Upper lobe of left lung (tissue), 6 donors: ENCODE results near the gene TASP1. TPM values are rescaled to one million over a fixed set of nuclear protein-coding genes. Genes with fewer than 3 reads are reported as not detected.
A peak's percentile ranks its signal among the peaks of the same experiment; 100 is the strongest.

ENCODE experiments used
- ATAC-seq, 2 donors: fragments of 200-7000 bp; cut with Tn5 transposase; one replicate each; pipeline ENCODE4 v1.9.1; 2022; ENCODE audit warnings: mild to moderate bottlenecking in 2 of 2, moderate library complexity in 2 of 2; ENCODE audit not compliant: low FRiP score in 2 of 2
- DNase-seq, 2 donors: peaks; one replicate each; pipeline ENCODE4 v3.0.0-alpha.2; 2019 to 2020
- H3K27ac ChIP-seq, 4 donors: fragments of 200-600 bp; sonication (generic); one replicate each; pipeline ENCODE4 v1.5.1; 2016 to 2019
- H3K27me3 ChIP-seq, 4 donors: fragments of 200-600 bp; sonication (generic); one replicate each; pipeline ENCODE4 v1.5.1; 2017 to 2019
- H3K36me3 ChIP-seq, 4 donors: fragments of 200-600 bp; sonication (generic); one replicate each; pipeline ENCODE4 v1.5.1; 2016 to 2019
- H3K4me1 ChIP-seq, 4 donors: fragments of 200-600 bp; sonication (generic); one replicate each; pipeline ENCODE4 v1.5.1; 2018 to 2019
- H3K4me3 ChIP-seq, 4 donors: fragments of 200-600 bp; sonication (generic); one replicate each; pipeline ENCODE4 v1.5.1; 2017 to 2019; ENCODE audit warnings: mild to moderate bottlenecking in 2 of 4, moderate library complexity in 1 of 4
- H3K9me3 ChIP-seq, 4 donors: fragments of 200-600 bp; sonication (generic); one replicate each; pipeline ENCODE4 v1.5.1; 2018 to 2019
- CTCF ChIP-seq, 6 experiments: fragments of 450-650 bp in 4 of 6; fragments of 200-600 bp in 2 of 6; sonication (generic) in 2 of 6; IDR thresholded peaks; one replicate each; pipeline ENCODE4 v1.5.1; 2016 to 2019; ENCODE audit warnings: antibody characterized with exemption in 6 of 6
- EP300 ChIP-seq, 4 donors: sonication (generic); formaldehyde crosslinking; IDR thresholded peaks; one replicate each; pipeline ENCODE4 v1.5.1; 2017; ENCODE audit warnings: antibody characterized with exemption in 4 of 4, control low read depth in 2 of 4
- POLR2A ChIP-seq, 4 donors: fragments of 450-650 bp; IDR thresholded peaks; one replicate each; pipeline ENCODE4 v1.5.1; 2016 to 2017; ENCODE audit warnings: antibody characterized with exemption in 4 of 4, mild to moderate bottlenecking in 2 of 4
- POLR2AphosphoS5 ChIP-seq, 2 donors: sonication (generic); formaldehyde crosslinking; IDR thresholded peaks; one replicate each; pipeline ENCODE4 v1.5.1; 2017; ENCODE audit warnings: antibody characterized with exemption in 2 of 2
- WGBS, 2 donors: methylation state at CpG; one replicate each; pipeline ENCODE4 v1.1.5; 2017 to 2018; 5-methylcytosine and 5-hydroxymethylcytosine counted together
- total RNA-seq, 6 donors: library from RNA; depleted of rRNA in 4 of 6; stranded (reverse); fragments of >200 nt in 4 of 6; gene quantifications; one replicate each; pipeline versions ENCODE4 v1.1.0 to v1.2.1, GENCODE V29; 2016 to 2021
- donor health status: DM: no; HTN: no; CAD: no; lungs with moderate emphysema.
- donor health status: DM: no; HTN: yes; CAD: no; lungs with severe emphysema.

The TASP1 gene
- total RNA-seq, 6 donors from 2014 or later: 12.4 to 21.1 (median 14.0) TPM

- no peak overlapping the region for H3K4me3 ChIP-seq
- TF ChIP-seq POLR2A (IDR thresholded peaks at IDR 0.05) (no peak), EP300 (IDR thresholded peaks at IDR 0.05) (no peak), CTCF (IDR thresholded peaks at IDR 0.05) (no peak), POLR2AphosphoS5 (IDR thresholded peaks at IDR 0.05) (no peak)
- DNase-seq: no peak
- WGBS, 2 donors: 66 to 76% methylated on average over 4 of the region's 4 CpGs
- H3K27ac ChIP-seq: no peak overlapping the region
- H3K27me3 ChIP-seq: no peaks in the 10 kb centered on the region
- H3K36me3 ChIP-seq: no peaks in the 10 kb centered on the region
- H3K4me1 ChIP-seq: no peaks in the 10 kb centered on the region
- no peaks in the 10 kb centered on the region for H3K9me3 ChIP-seq
- no peak for ATAC-seq
Observed at GRCh38 chr20:13681248-13682125, 42.8 kb upstream of the TASP1 start.

GRCh38 chr20:13678944-13679343, 40.2 kb upstream of the TASP1 start:
- no peaks in the 10 kb centered on the region for H3K4me1 ChIP-seq
- WGBS, 2 donors: 56 to 76% methylated on average over 1 of the region's 1 CpG
- H3K36me3 ChIP-seq: no peaks in the 10 kb centered on the region
- ATAC-seq: no peak
- no peaks in the 10 kb centered on the region for H3K9me3 ChIP-seq
- no peak overlapping the region for H3K27ac ChIP-seq
- no peak overlapping the region for H3K4me3 ChIP-seq
- H3K27me3 ChIP-seq: no peaks in the 10 kb centered on the region
- DNase-seq: no peak
- TF ChIP-seq CTCF (IDR thresholded peaks at IDR 0.05) (no peak), POLR2AphosphoS5 (IDR thresholded peaks at IDR 0.05) (no peak), POLR2A (IDR thresholded peaks at IDR 0.05) (no peak), EP300 (IDR thresholded peaks at IDR 0.05) (no peak)

- H3K36me3 ChIP-seq: no peaks in the 10 kb centered on the region
- DNase-seq: no peak
- TF ChIP-seq CTCF (IDR thresholded peaks at IDR 0.05) (no peak), POLR2AphosphoS5 (IDR thresholded peaks at IDR 0.05) (no peak), POLR2A (IDR thresholded peaks at IDR 0.05) (no peak), EP300 (IDR thresholded peaks at IDR 0.05) (no peak)
- H3K4me1 ChIP-seq: no peaks in the 10 kb centered on the region
- H3K27me3 ChIP-seq: no peaks in the 10 kb centered on the region
- WGBS, 2 donors: 79 to 100% methylated on average over 1 to 4 of the region's 4 CpGs
- no peaks in the 10 kb centered on the region for H3K9me3 ChIP-seq
- no peak overlapping the region for H3K27ac ChIP-seq
- no peak for ATAC-seq
- H3K4me3 ChIP-seq: no peak overlapping the region
Observed at GRCh38 chr20:13677241-13677640, 38.5 kb upstream of the TASP1 start.

GRCh38 chr20:13676682-13677081, 38.0 kb upstream of the TASP1 start:
- H3K4me3 ChIP-seq: no peak overlapping the region
- no peak for ATAC-seq
- WGBS, 2 donors: 85 to 91% methylated on average over 3 of the region's 3 CpGs
- no peak overlapping the region for H3K27ac ChIP-seq
- H3K4me1 ChIP-seq: no peaks in the 10 kb centered on the region
- no peaks in the 10 kb centered on the region for H3K9me3 ChIP-seq
- DNase-seq: no peak
- TF ChIP-seq POLR2A (IDR thresholded peaks at IDR 0.05): no peak
- no peak for TF ChIP-seq EP300 (IDR thresholded peaks at IDR 0.05)
- no peak for TF ChIP-seq CTCF (IDR thresholded peaks at IDR 0.05)
- no peak for TF ChIP-seq POLR2AphosphoS5 (IDR thresholded peaks at IDR 0.05)
- H3K27me3 ChIP-seq: no peaks in the 10 kb centered on the region
- H3K36me3 ChIP-seq: no peaks in the 10 kb centered on the region

- ATAC-seq (peak in 1 of 2 donors; percentile 48), DNase-seq (no peak)
- TF ChIP-seq EP300 (IDR thresholded peaks at IDR 0.05) (no peak), POLR2AphosphoS5 (IDR thresholded peaks at IDR 0.05) (no peak), CTCF (IDR thresholded peaks at IDR 0.05) (no peak), POLR2A (IDR thresholded peaks at IDR 0.05) (no peak)
- H3K36me3 ChIP-seq: no peaks in the 10 kb centered on the region
- H3K4me1 ChIP-seq: no peaks in the 10 kb centered on the region
- no peak overlapping the region for H3K4me3 ChIP-seq
- 67 to 73% methylated on average over 3 of the region's 3 CpGs for WGBS, 2 donors
- H3K27ac ChIP-seq: no peak overlapping the region
- no peaks in the 10 kb centered on the region for H3K27me3 ChIP-seq
- H3K9me3 ChIP-seq: no peaks in the 10 kb centered on the region
Observed at GRCh38 chr20:13672690-13673089, 34.0 kb upstream of the TASP1 start.
